Gastroesophageal sphincter (tissue), 4 donors: ENCODE measurements around the gene ARL4C. TPM values are rescaled to one million over a fixed set of nuclear protein-coding genes. Genes with fewer than 3 reads are reported as not detected.

ENCODE experiments used
- ATAC-seq: fragments of 150-250 bp; one replicate; pipeline ENCODE4 v1.9.1; 2016; ENCODE audit warnings: mild to moderate bottlenecking, moderate library complexity
- H3K27ac ChIP-seq, 4 donors: fragments of 200-600 bp; sonication (generic) in 3 of 4; 1 replicate in 3 of 4; 2 replicates in 1 of 4; pipeline ENCODE4 v1.5.1; 2016 to 2019
- H3K27me3 ChIP-seq: fragments of 200-600 bp; sonication (generic); one replicate; pipeline ENCODE4 v1.5.1; 2019
- H3K36me3 ChIP-seq, 2 donors: fragments of 200-600 bp; sonication (generic); one replicate each; pipeline ENCODE4 v1.5.1; 2019; ENCODE audit warnings: control low read depth in 1 of 2
- H3K4me1 ChIP-seq, 3 donors: fragments of 200-600 bp; sonication (generic); 1 replicate in 2 of 3; 2 replicates in 1 of 3; pipeline ENCODE4 v1.5.1; 2016 to 2019; ENCODE audit warnings: control low read depth in 2 of 3
- H3K4me3 ChIP-seq, 2 donors: fragments of 200-600 bp; sonication (generic); one replicate each; pipeline ENCODE4 v1.5.1; 2019; ENCODE audit warnings: mild to moderate bottlenecking in 1 of 2, moderate library complexity in 1 of 2
- H3K9me3 ChIP-seq, 3 donors: fragments of 200-600 bp; sonication (generic); one replicate each; pipeline ENCODE4 v1.5.1; 2017 to 2019; ENCODE audit warnings: control low read depth in 2 of 3
- CTCF ChIP-seq, 4 experiments: fragments of 200-600 bp in 2 of 4; fragments of 450-650 bp in 2 of 4; sonication (generic) in 1 of 4; IDR thresholded peaks; one replicate each; pipeline ENCODE4 v1.5.1; 2017 to 2019; ENCODE audit warnings: antibody characterized with exemption in 4 of 4, mild to moderate bottlenecking in 2 of 4, moderate library complexity in 2 of 4
- EP300 ChIP-seq: sonication (generic); formaldehyde crosslinking; IDR thresholded peaks from one replicate; pipeline ENCODE4 v1.6.1; 2017; ENCODE audit warnings: antibody characterized with exemption, mild to moderate bottlenecking
- POLR2A ChIP-seq, 2 donors: fragments of 450-650 bp; IDR thresholded peaks; one replicate each; pipeline ENCODE4 v1.6.1; 2017; ENCODE audit warnings: antibody characterized with exemption in 2 of 2, mild to moderate bottlenecking in 2 of 2, moderate library complexity in 1 of 2
- POLR2AphosphoS5 ChIP-seq: sonication (generic); formaldehyde crosslinking; IDR thresholded peaks from one replicate; pipeline ENCODE4 v1.6.1; 2017; ENCODE audit warnings: antibody characterized with exemption
- WGBS, 2 donors: methylation state at CpG; one replicate each; pipeline ENCODE4 v1.1.5; 2018; ENCODE audit warnings: low coverage in 1 of 2; 5-methylcytosine and 5-hydroxymethylcytosine counted together
- total RNA-seq, 4 donors: library from RNA; depleted of rRNA; stranded (reverse); fragments of >200 nt; gene quantifications; one replicate each; pipeline ENCODE4 v1.1.0, GENCODE V29; 2016

Gene ARL4C
- total RNA-seq, 4 donors from 2014 or later, result 3.7 to 12.7 (median 7.2) TPM

- 78 to 80% methylated on average over 3 to 5 of the region's 5 CpGs for WGBS, 2 donors
- Histone ChIP-seq H3K4me3 (no peak overlapping the region), H3K27me3 (no peaks in the 10 kb centered on the region), H3K4me1 (no peaks in the 10 kb centered on the region), H3K27ac (no peak overlapping the region), H3K36me3 (no peaks in the 10 kb centered on the region), H3K9me3 (peaks cover 0 to 8% (median 0%) of the 10 kb centered on the region in 3 donors)
- ATAC-seq, result no peak
- no peak for TF ChIP-seq POLR2A (IDR thresholded peaks at IDR 0.05)
- no peak for TF ChIP-seq POLR2AphosphoS5
- TF ChIP-seq CTCF (IDR thresholded peaks at IDR 0.05), result no peak
These were observed 43.7 kb downstream of the ARL4C start for GRCh38 chr2:234453216-234453615.

GRCh38 chr2:234451852-234452625 is 44.8 kb downstream of the ARL4C start:
- TF ChIP-seq CTCF (IDR thresholded peaks at IDR 0.05), result no peak
- TF ChIP-seq POLR2A (IDR thresholded peaks at IDR 0.05), result no peak
- TF ChIP-seq POLR2AphosphoS5, result no peak
- TF ChIP-seq EP300, result no peak
- Histone ChIP-seq H3K36me3 (no peaks in the 10 kb centered on the region), H3K9me3 (no peaks in the 10 kb centered on the region), H3K4me3 (no peak overlapping the region), H3K27me3 (no peaks in the 10 kb centered on the region), H3K4me1 (no peaks in the 10 kb centered on the region), H3K27ac (no peak overlapping the region)
- ATAC-seq, result no peak
- 57 to 96% methylated on average over 4 of the region's 4 CpGs for WGBS, 2 donors

- Histone ChIP-seq H3K36me3 (no peaks in the 10 kb centered on the region), H3K4me1 (peaks cover 0 to 5% (median 0%) of the 10 kb centered on the region in 3 donors), H3K9me3 (no peaks in the 10 kb centered on the region), H3K4me3 (no peak overlapping the region), H3K27me3 (no peaks in the 10 kb centered on the region), H3K27ac (no peak overlapping the region)
- WGBS, 2 donors, result 76 to 80% methylated on average over 1 to 2 of the region's 2 CpGs
- no peak for ATAC-seq
- TF ChIP-seq EP300, result no peak
- no peak for TF ChIP-seq CTCF (IDR thresholded peaks at IDR 0.05)
- TF ChIP-seq POLR2AphosphoS5, result no peak
- no peak for TF ChIP-seq POLR2A (IDR thresholded peaks at IDR 0.05)
These were observed 45.6 kb downstream of the ARL4C start for GRCh38 chr2:234451242-234451641.

GRCh38 chr2:234450431-234451124 is 46.3 kb downstream of the ARL4C start:
- no peak overlapping the region for H3K4me3 ChIP-seq
- no peak for ATAC-seq
- H3K36me3 ChIP-seq, result no peaks in the 10 kb centered on the region
- H3K9me3 ChIP-seq, result no peaks in the 10 kb centered on the region
- 70 to 78% methylated on average over 4 to 6 of the region's 6 CpGs for WGBS, 2 donors
- H3K27ac ChIP-seq, result no peak overlapping the region
- H3K4me1 ChIP-seq, result peaks cover 0 to 12% (median 0%) of the 10 kb centered on the region in 3 donors
- TF ChIP-seq EP300 (no peak), POLR2AphosphoS5 (no peak), POLR2A (IDR thresholded peaks at IDR 0.05) (no peak), CTCF (IDR thresholded peaks at IDR 0.05) (no peak)
- H3K27me3 ChIP-seq, result no peaks in the 10 kb centered on the region
